ENCODE results near the gene LHFPL3.

DNA sequence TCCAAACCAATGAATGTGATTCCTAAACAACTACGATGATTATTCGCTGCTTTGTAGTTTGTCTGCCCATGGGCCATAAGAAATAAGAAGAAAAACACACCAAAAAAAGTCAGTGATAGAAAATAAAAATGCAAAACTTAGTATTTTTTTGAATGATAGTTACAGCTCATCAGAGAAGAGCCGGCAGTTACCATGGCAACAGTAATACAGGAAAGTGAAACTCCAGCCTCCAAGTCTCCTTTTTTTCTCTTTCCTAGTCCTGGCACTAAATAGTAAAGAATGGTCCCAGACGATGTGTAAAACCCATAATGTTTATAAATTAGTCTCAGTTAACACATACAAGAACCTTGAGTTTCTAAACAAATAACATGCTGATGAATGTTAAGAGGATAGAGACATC is 21.6 kb upstream of the LHFPL3 start:
- no peak for TF ChIP-seq POLR2A (IDR thresholded peaks at IDR 0.05)
- TF ChIP-seq CTCF (IDR thresholded peaks at IDR 0.05) = no peak
